ENCODE data around the gene MFN2. TPM values are rescaled to one million over a fixed set of nuclear protein-coding genes. Genes with fewer than 3 reads are reported as not detected.

The MFN2 gene
- total RNA-seq, 1 experiment from 2014 or later, result 56.8 TPM

- TF ChIP-seq ZNF512 (CRISPR knock-in tag; IDR thresholded peaks at IDR 0.05; ENCODE audit: borderline replicate concordance) (no peak), SMAD4 (CRISPR knock-in tag; IDR thresholded peaks at IDR 0.05) (no peak), RELA (CRISPR knock-in tag; IDR thresholded peaks at IDR 0.05; ENCODE audit: borderline replicate concordance) (no peak)
Measured at GRCh38 chr1:12019858-12020509, 39.7 kb downstream of the MFN2 start (continued).

- H3K4me1 Mint-ChIP-seq, result peaks cover 4% of the 10 kb centered on the region
- H3K9me3 Mint-ChIP-seq, result no peaks in the 10 kb centered on the region
- no peak for ATAC-seq
- H3K27ac Mint-ChIP-seq, result no peak overlapping the region
- ChIA-PET POLR2A (interaction anchor here (0.7 kb wide), 1 partner anchor 9 kb away, joined by 4 read pairs; no protein-coding TSS in a partner anchor), CTCF (no interaction called here)
- H3K4me3 Mint-ChIP-seq, result no peak overlapping the region
- no peak for DNase-seq (ENCODE audit: low spot score)
- H3K27me3 Mint-ChIP-seq (ENCODE audit: low read depth), result no peaks in the 10 kb centered on the region
- TF ChIP-seq ZBTB43 (CRISPR knock-in tag; IDR thresholded peaks at IDR 0.05), result 0 out of 2 replicates have a peak, but pooled peaks have one; percentile 40
- no peak for TF ChIP-seq MXD4 (CRISPR knock-in tag; IDR thresholded peaks at IDR 0.05; ENCODE audit: borderline replicate concordance)
- H3K36me3 Mint-ChIP-seq, result peaks cover 33% of the 10 kb centered on the region
Measured at GRCh38 chr1:12021616-12022015, 41.4 kb downstream of the MFN2 start.

GRCh38 chr1:12022036-12022435 lies 41.8 kb downstream of the MFN2 start:
- CTCF ChIA-PET, result no interaction called here

More at GRCh38 chr1:12022036-12022435, 41.8 kb downstream of the MFN2 start:
- DNase-seq (ENCODE audit: low spot score) (no peak), ATAC-seq (no peak)
- Mint-ChIP-seq H3K27me3 (ENCODE audit: low read depth) (no peaks in the 10 kb centered on the region), H3K4me1 (peaks cover 4% of the 10 kb centered on the region), H3K4me3 (no peak overlapping the region), H3K27ac (no peak overlapping the region), H3K9me3 (no peaks in the 10 kb centered on the region), H3K36me3 (peaks cover 37% of the 10 kb centered on the region)
- TF ChIP-seq CREM (CRISPR knock-in tag; IDR thresholded peaks at IDR 0.05) (no peak), NR2C2 (CRISPR knock-in tag; IDR thresholded peaks at IDR 0.05) (no peak), FOXK1 (CRISPR knock-in tag; IDR thresholded peaks at IDR 0.05) (no peak), USF2 (CRISPR knock-in tag; IDR thresholded peaks at IDR 0.05) (no peak), SOX15 (CRISPR knock-in tag; IDR thresholded peaks at IDR 0.05) (no peak), GABPB1 (CRISPR knock-in tag; IDR thresholded peaks at IDR 0.05) (no peak), GRHL2 (CRISPR knock-in tag; IDR thresholded peaks at IDR 0.05; ENCODE audit: insufficient replicate concordance, severe bottlenecking) (no peak), MAX (CRISPR knock-in tag; IDR thresholded peaks at IDR 0.05) (no peak), ATF3 (CRISPR knock-in tag; conservative IDR thresholded peaks at IDR 0.05) (no peak), PRDM15 (CRISPR knock-in tag; IDR thresholded peaks at IDR 0.05) (no peak), CDX4 (CRISPR knock-in tag; IDR thresholded peaks at IDR 0.05; ENCODE audit: borderline replicate concordance) (no peak), JAZF1 (CRISPR knock-in tag; IDR thresholded peaks at IDR 0.05) (no peak), SP1 (CRISPR knock-in tag; conservative IDR thresholded peaks at IDR 0.05) (no peak), TCF7 (CRISPR knock-in tag; IDR thresholded peaks at IDR 0.05; ENCODE audit: low read depth) (no peak), ZNF263 (CRISPR knock-in tag; IDR thresholded peaks at IDR 0.05; ENCODE audit: low read depth) (no peak), ATF6 (CRISPR knock-in tag; IDR thresholded peaks at IDR 0.05) (no peak)
- POLR2A ChIA-PET, result no interaction called here
